IMR-90 (cell line): ENCODE measurements around the gene NOX4. TPM values are rescaled to one million over a fixed set of nuclear protein-coding genes. Genes with fewer than 3 reads are reported as not detected.

Experiments used
- ATAC-seq: fragments of 200-7000 bp; cut with Tn5 transposase; 2 replicates; pipeline ENCODE4 v1.9.1; 2020; ENCODE audit warnings: low read depth, mild to moderate bottlenecking, moderate library complexity
- BruUV-seq: library from RNA; stranded (reverse); fragments of 400-500 nt; replicated peaks from 2 replicates; lab custom pipeline; 2021; lab: Mats Ljungman, UMichigan
- CTCF ChIA-PET: fragments of 300-600 bp; formaldehyde crosslinking; extraction: SDS; loops from one replicate; lab custom pipeline; 2021; ENCODE audit warnings: antibody characterized with exemption; lab: Yijun Ruan, JAX
- POLR2A ChIA-PET: fragments of 300-600 bp; sonication (Branson Sonifier 250); formaldehyde crosslinking; loops from one replicate; lab custom pipeline; 2022; ENCODE audit warnings: antibody characterized with exemption; ENCODE audit not compliant: unreplicated experiment; lab: Charles Lee
- DNase-seq: peaks from one replicate; pipeline ENCODE4 v3.0.0; 2013
- H2AFZ ChIP-seq: replicated peaks from 2 replicates; pipeline ENCODE3; 2013; ENCODE audit warnings: low read length, mild to moderate bottlenecking; ENCODE audit not compliant: poor library complexity
- H2AK5ac ChIP-seq: 2 replicates; pipeline ENCODE4 v1.6.1; 2013; ENCODE audit warnings: low read depth, low read length, inconsistent platforms
- H2AK9ac ChIP-seq: replicated peaks from 2 replicates; pipeline ENCODE3; 2013; ENCODE audit warnings: mild to moderate bottlenecking, low read depth, low read length, moderate library complexity; ENCODE audit not compliant: poor library complexity
- H2BK120ac ChIP-seq: 2 replicates; pipeline ENCODE4 v1.6.1; 2013; ENCODE audit warnings: low read depth, low read length, inconsistent platforms
- H2BK15ac ChIP-seq: 3 replicates; pipeline ENCODE4 v1.6.1; 2013; ENCODE audit warnings: low read depth, low read length, inconsistent platforms
- H2BK20ac ChIP-seq: 2 replicates; pipeline ENCODE4 v1.6.1; 2013; ENCODE audit warnings: low read depth, mild to moderate bottlenecking, inconsistent platforms, low read length, moderate library complexity
- H2BK5ac ChIP-seq: 2 replicates; pipeline ENCODE4 v1.6.1; 2013; ENCODE audit warnings: mild to moderate bottlenecking, low read depth, low read length, inconsistent platforms; ENCODE audit not compliant: poor library complexity, severe bottlenecking
- H3K14ac ChIP-seq: replicated peaks from 2 replicates; pipeline ENCODE4 v1.6.1; 2013; ENCODE audit warnings: low read depth, low read length, inconsistent platforms
- H3K18ac ChIP-seq: 2 replicates; pipeline ENCODE4 v1.6.1; 2013; ENCODE audit warnings: low read depth, low read length, control low read depth
- H3K23ac ChIP-seq: 2 replicates; pipeline ENCODE4 v1.6.1; 2013; ENCODE audit warnings: low read depth, low read length, inconsistent platforms
- H3K27ac ChIP-seq: 2 replicates; pipeline ENCODE4 v1.5.1; 2013; ENCODE audit warnings: mild to moderate bottlenecking, control low read depth, low read length; ENCODE audit not compliant: insufficient read depth
- H3K27me3 ChIP-seq: 2 replicates; pipeline ENCODE4 v1.6.1; 2013; ENCODE audit warnings: low read length; ENCODE audit not compliant: control insufficient read depth, insufficient read depth
- H3K36me3 ChIP-seq: 2 replicates; pipeline ENCODE4 v1.6.1; 2013; ENCODE audit warnings: low read length, mixed read lengths; ENCODE audit not compliant: control insufficient read depth, insufficient read depth
- H3K4ac ChIP-seq: 2 replicates; pipeline ENCODE4 v1.6.1; 2013; ENCODE audit warnings: low read depth, low read length, inconsistent platforms
- H3K4me1 ChIP-seq: 2 replicates; pipeline ENCODE4 v1.6.1; 2013; ENCODE audit warnings: low read length, mixed read lengths; ENCODE audit not compliant: control insufficient read depth, insufficient read depth
- H3K4me2 ChIP-seq: 2 replicates; pipeline ENCODE4 v1.6.1; 2013; ENCODE audit warnings: low read depth, mild to moderate bottlenecking, control low read depth, low read length, moderate library complexity
- H3K4me3 ChIP-seq: 2 replicates; pipeline ENCODE4 v1.5.1; 2013; ENCODE audit warnings: low read depth, mild to moderate bottlenecking, control low read depth, low read length, moderate library complexity; ENCODE audit not compliant: insufficient read depth
- H3K56ac ChIP-seq: 2 replicates; pipeline ENCODE4 v1.6.1; 2013; ENCODE audit warnings: low read length, inconsistent platforms; ENCODE audit not compliant: insufficient read depth; ENCODE audit errors: extremely low read depth
- H3K79me1 ChIP-seq, 2 experiments: 2 replicates each; pipeline ENCODE4 v1.6.1; 2013; ENCODE audit warnings: low read length in 2 of 2, inconsistent platforms in 1 of 2, low read depth in 1 of 2
- H3K9ac ChIP-seq: 2 replicates; pipeline ENCODE4 v1.6.1; 2013; ENCODE audit warnings: low read depth, low read length, control low read depth
- H3K9me1 ChIP-seq: 2 replicates; pipeline ENCODE4 v1.6.1; 2013; ENCODE audit warnings: low read length, inconsistent platforms; ENCODE audit not compliant: insufficient read depth
- H3K9me3 ChIP-seq: 2 replicates; pipeline ENCODE4 v1.6.1; 2013; ENCODE audit warnings: low read length; ENCODE audit not compliant: control insufficient read depth, insufficient read depth
- H4K20me1 ChIP-seq: 2 replicates; pipeline ENCODE4 v1.6.1; 2013; ENCODE audit warnings: low read length, inconsistent platforms; ENCODE audit not compliant: insufficient read depth
- H4K5ac ChIP-seq: 2 replicates; pipeline ENCODE4 v1.6.1; 2013; ENCODE audit warnings: mild to moderate bottlenecking, low read depth, low read length, control low read depth
- H4K8ac ChIP-seq, 2 experiments: 2 replicates each; pipeline ENCODE4 v1.6.1; 2013; ENCODE audit warnings: low read depth in 2 of 2, low read length in 2 of 2, control low read depth in 1 of 2, inconsistent platforms in 1 of 2
- H4K91ac ChIP-seq: 2 replicates; pipeline ENCODE4 v1.6.1; 2013; ENCODE audit warnings: low read depth, low read length, inconsistent platforms; ENCODE audit not compliant: insufficient read depth
- MXI1 ChIP-seq: IDR thresholded peaks from 2 replicates; pipeline ENCODE4 v1.6.1; 2012; ENCODE audit warnings: low read depth, mild to moderate bottlenecking, low read length, moderate library complexity, borderline replicate concordance
- NFE2L2 ChIP-seq: fragments of 150-350 bp; IDR thresholded peaks from 2 replicates; pipeline ENCODE4 v1.6.1; 2016; ENCODE audit warnings: low read depth, mild to moderate bottlenecking, low read length
- dilution Hi-C: fragments of 300-500 bp; cut with HindIII; formaldehyde crosslinking; loops from one replicate; pipeline ENCODE4 v1.14.3; 2018; ENCODE audit warnings: low sequenced_read_pairs; ENCODE audit not compliant: unreplicated experiment
- in situ Hi-C: fragments of 300-500 bp; cut with MboI; formaldehyde crosslinking; loops from 3 replicates; pipeline ENCODE4 v1.14.3; 2019; ENCODE audit warnings: low sequenced_read_pairs, inconsistent platforms, mixed read lengths
- intact Hi-C: fragments of 100-400 bp; cut with micrococcal nuclease; formaldehyde crosslinking; loops from 2 replicates; pipeline ENCODE4 v1.10.0; 2022
- polyA plus RNA-seq, 3 experiments: library from polyadenylated mRNA; depleted of rRNA; stranded (reverse); fragments of >200 nt; gene quantifications; 2 replicates each; pipeline ENCODE4 v1.2.3, GENCODE V29; 2012; ENCODE audit warnings: low replicate concordance in 1 of 3
- total RNA-seq: library from RNA; depleted of rRNA; stranded (reverse); fragments of >200 nt; gene quantifications from 2 replicates; pipeline ENCODE4 v1.2.3, GENCODE V29; 2012

Gene NOX4
- total and polyA plus RNA-seq, 2 of the 4 experiments (the other 2 are of a cell fraction), result 4.7 to 11.7 TPM

DNA sequence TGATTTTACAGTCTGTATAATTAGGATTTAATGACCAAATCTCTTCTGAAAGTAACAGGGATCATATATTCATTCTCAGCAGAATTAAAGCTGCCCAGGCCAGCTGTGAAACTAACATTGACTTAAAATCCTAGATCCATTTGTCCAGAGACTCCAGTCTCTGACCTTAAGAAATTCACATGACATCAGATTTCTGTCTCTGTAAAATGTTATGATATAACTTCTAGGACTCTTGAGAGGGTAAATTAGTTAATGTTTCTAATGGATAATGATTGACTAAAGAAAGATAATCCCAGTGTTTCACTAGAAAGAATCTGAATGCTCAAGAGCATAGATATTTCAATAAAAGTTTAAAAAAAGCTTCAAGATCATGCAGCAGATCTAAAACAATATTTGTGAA is 6.3 kb downstream of the NOX4 start:
- BruUV-seq, result no TSS peak
- Histone ChIP-seq H2BK120ac (no peak overlapping the region), H2BK5ac (peak overlapping the region; percentile 15), H2AFZ (no peak overlapping the region), H3K4me1 (peaks cover 3% of the 10 kb centered on the region; the same call in 1 of the 2 replicates), H3K14ac (no peak overlapping the region), H3K56ac (no peak overlapping the region), H2BK15ac (no peak overlapping the region), H3K9me3 (no peaks in the 10 kb centered on the region), H4K91ac (no peak overlapping the region), H3K4me2 (peak overlapping the region; percentile 40; the same call in 1 of the 2 replicates), H3K27ac (no peak overlapping the region), H2BK20ac (no peak overlapping the region), H4K8ac (no peak overlapping the region), H3K36me3 (peaks cover 4% of the 10 kb centered on the region; the same call in 1 of the 2 replicates), H3K27me3 (no peaks in the 10 kb centered on the region), H3K9ac (no peak overlapping the region), H3K18ac (no peak overlapping the region), H3K23ac (peak overlapping the region; percentile 34; the same call in 1 of the 2 replicates), H2AK9ac (no peak overlapping the region), H3K4me3 (no peak overlapping the region), H4K5ac (no peak overlapping the region; the same call in 1 of the 2 replicates), H3K9me1 (peaks cover 2% of the 10 kb centered on the region; the same call in 1 of the 2 replicates), H2AK5ac (no peak overlapping the region), H3K4ac (no peak overlapping the region; the same call in 1 of the 2 replicates), H4K20me1 (no peaks in the 10 kb centered on the region), H3K79me1 (peaks cover 3 to 14% of the 10 kb centered on the region in 2 experiments; a peak in 3 of 4 replicates)
- DNase-seq, result no peak
- dilution Hi-C loops (no loop called here), in situ Hi-C loops (no loop called here), intact Hi-C loops (no loop called here)
- ChIA-PET POLR2A (no interaction called here), CTCF (no interaction called here)
- ATAC-seq, result no peak
- TF ChIP-seq NFE2L2 (no peak), MXI1 (no peak)
